Caco-2 (cell line): ENCODE measurements around the gene CAMK2D. TPM values are rescaled to one million over a fixed set of nuclear protein-coding genes. Genes with fewer than 3 reads are reported as not detected.
A peak's percentile ranks its signal among the peaks of the same experiment; 100 is the strongest.

Source experiments
- BruUV-seq: library from RNA; stranded (reverse); fragments of 400-500 nt; replicated peaks from 2 replicates; lab custom pipeline; 2021; lab: Mats Ljungman, UMichigan
- CTCF ChIA-PET: fragments of 300-600 bp; sonication (Branson Sonifier 250); formaldehyde crosslinking; loops from one replicate; lab custom pipeline; 2022; ENCODE audit warnings: antibody characterized with exemption; lab: Charles Lee
- POLR2A ChIA-PET: fragments of 300-600 bp; sonication (Branson Sonifier 250); formaldehyde crosslinking; loops from one replicate; lab custom pipeline; 2022; ENCODE audit warnings: antibody characterized with exemption; lab: Charles Lee
- DNase-seq, 2 experiments: peaks; one replicate each; pipeline versions ENCODE4 v3.0.0 to v3.0.0-alpha.2; 2020 to 2022
- H3K27me3 ChIP-seq: replicated peaks from 2 replicates; pipeline ENCODE4 v1.6.0; 2011; ENCODE audit warnings: low read length; ENCODE audit not compliant: control insufficient read depth, insufficient read depth
- H3K36me3 ChIP-seq: 2 replicates; pipeline ENCODE4 v1.5.1; 2011; ENCODE audit warnings: low read length; ENCODE audit not compliant: control insufficient read depth, insufficient read depth
- H3K4me1 ChIP-seq: fragments of 250-450 bp; sonication (Bioruptor Pico); 2 replicates; pipeline ENCODE4 v1.5.1; 2020; ENCODE audit warnings: mild to moderate bottlenecking
- H3K4me3 ChIP-seq: 2 replicates; pipeline ENCODE4 v1.5.1; 2011; ENCODE audit warnings: low read depth, mild to moderate bottlenecking, control low read depth, low read length
- H3K9me3 ChIP-seq: fragments of 250-450 bp; sonication (Bioruptor Pico); 2 replicates; pipeline ENCODE4 v1.5.1; 2020; ENCODE audit warnings: mild to moderate bottlenecking, moderate library complexity
- H3K27ac Mint-ChIP-seq: one replicate; pipeline ENCODE4 v1.8.0; 2022; ENCODE audit warnings: mixed read lengths; ENCODE audit not compliant: unreplicated experiment
- H3K27me3 Mint-ChIP-seq: one replicate; pipeline ENCODE4 v1.8.0; 2022; ENCODE audit warnings: mixed read lengths; ENCODE audit not compliant: insufficient read depth, unreplicated experiment
- H3K36me3 Mint-ChIP-seq: one replicate; pipeline ENCODE4 v1.8.0; 2022; ENCODE audit warnings: mild to moderate bottlenecking, mixed read lengths; ENCODE audit not compliant: insufficient read depth, unreplicated experiment
- H3K4me1 Mint-ChIP-seq: one replicate; pipeline ENCODE4 v1.8.0; 2022; ENCODE audit warnings: low read depth, mixed read lengths; ENCODE audit not compliant: unreplicated experiment
- H3K4me3 Mint-ChIP-seq: one replicate; pipeline ENCODE4 v1.8.0; 2022; ENCODE audit warnings: mild to moderate bottlenecking, moderate library complexity, mixed read lengths; ENCODE audit not compliant: unreplicated experiment
- H3K9me3 Mint-ChIP-seq: one replicate; pipeline ENCODE4 v1.8.0; 2022; ENCODE audit warnings: mixed read lengths; ENCODE audit not compliant: unreplicated experiment
- CTCF ChIP-seq, 2 experiments: fragments of 200-600 bp in 1 of 2; IDR thresholded peaks; 1 replicate in 1 of 2; 2 replicates in 1 of 2; pipeline versions ENCODE4 v1.5.1 to v1.8.0; 2011 to 2022; ENCODE audit warnings: antibody characterized with exemption in 1 of 2, control low read depth in 1 of 2, inconsistent platforms in 1 of 2, low read depth in 1 of 2, low read length in 1 of 2, mild to moderate bottlenecking in 1 of 2, moderate library complexity in 1 of 2; ENCODE audit not compliant: insufficient read depth in 1 of 2, severe bottlenecking in 1 of 2, unreplicated experiment in 1 of 2
- intact Hi-C: fragments of 100-400 bp; cut with micrococcal nuclease; formaldehyde crosslinking; loops from one replicate; pipeline ENCODE4 v1.10.0; 2022; ENCODE audit not compliant: unreplicated experiment
- total RNA-seq: library from RNA; stranded (reverse); gene quantifications from 2 replicates; pipeline ENCODE4 v1.2.3, GENCODE V29; 2022

Gene CAMK2D
- total RNA-seq, 1 experiment from 2014 or later = 65.6 TPM

DNA sequence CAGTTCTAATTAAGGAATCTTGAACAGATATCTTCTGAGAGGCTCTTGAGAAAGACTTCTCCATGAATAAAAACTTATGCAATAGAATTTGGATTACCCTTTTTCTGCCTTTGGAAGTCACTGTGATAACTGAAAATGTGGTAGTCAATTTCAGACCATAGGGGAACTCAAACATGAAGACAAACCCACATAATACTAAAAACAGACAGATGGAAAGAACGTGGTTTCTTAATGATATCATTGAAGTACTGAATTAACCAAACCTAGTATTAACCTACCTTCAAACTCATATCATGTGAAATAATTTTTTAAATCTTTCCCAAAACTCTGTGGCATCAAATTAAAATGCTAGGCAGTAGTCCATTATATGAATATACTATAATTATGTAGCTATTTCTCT lies 153.5 kb downstream of the CAMK2D start:
- no peaks in the 10 kb centered on the region for H3K36me3 ChIP-seq
- intact Hi-C loops = no loop called here
- H3K4me1 ChIP-seq = peaks cover 5% of the 10 kb centered on the region; the same call in 1 of the 2 replicates
- Mint-ChIP-seq H3K9me3 (no peaks in the 10 kb centered on the region), H3K4me1 (no peaks in the 10 kb centered on the region), H3K4me3 (no peak overlapping the region), H3K27me3 (no peaks in the 10 kb centered on the region), H3K27ac (no peak overlapping the region), H3K36me3 (peaks cover 16% of the 10 kb centered on the region)
- no peak for TF ChIP-seq CTCF (IDR thresholded peaks at IDR 0.05; ENCODE audit: insufficient read depth in 1 of 2, low read depth in 1 of 2, low read length in 1 of 2, severe bottlenecking in 1 of 2, unreplicated experiment in 1 of 2)
- H3K27me3 ChIP-seq = no peaks in the 10 kb centered on the region
- ChIA-PET POLR2A (no interaction called here), CTCF (no interaction called here)
- no peak for DNase-seq
- BruUV-seq = TSS peak; percentile 16
- H3K4me3 ChIP-seq = no peak overlapping the region
- H3K9me3 ChIP-seq = no peaks in the 10 kb centered on the region

DNA sequence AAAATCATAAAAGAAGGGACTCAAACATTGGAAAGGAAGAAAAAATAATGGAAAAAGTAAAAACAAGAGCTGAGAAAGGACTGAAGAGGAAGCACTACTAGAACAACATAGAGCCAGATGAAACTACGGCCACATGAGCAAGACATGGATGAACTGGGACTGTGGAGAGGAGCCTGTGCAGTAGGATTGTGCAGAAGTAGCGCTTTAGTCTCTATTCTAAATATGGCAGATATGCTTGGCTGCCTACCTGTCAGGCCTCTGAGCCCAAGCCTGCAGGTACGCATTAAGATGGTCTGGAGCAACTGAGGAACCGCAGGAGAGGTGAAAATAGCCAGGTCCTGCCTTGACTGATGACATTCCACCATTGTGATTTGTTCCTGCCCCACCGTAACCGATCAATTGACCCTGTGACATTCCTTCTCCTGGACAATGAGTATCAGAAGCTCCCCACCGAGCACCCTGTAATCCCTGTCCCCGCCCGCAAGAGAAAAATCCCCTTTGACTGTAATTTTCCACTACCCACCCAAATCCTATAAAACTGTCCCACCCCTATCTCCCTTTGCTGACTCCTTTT lies 154.3 kb downstream of the CAMK2D start:
- DNase-seq = no peak
- no peak overlapping the region for H3K4me3 ChIP-seq
- no peaks in the 10 kb centered on the region for H3K9me3 ChIP-seq
- Mint-ChIP-seq H3K4me3 (no peak overlapping the region), H3K27ac (no peak overlapping the region), H3K4me1 (peaks cover 7% of the 10 kb centered on the region), H3K9me3 (no peaks in the 10 kb centered on the region), H3K36me3 (peaks cover 16% of the 10 kb centered on the region), H3K27me3 (no peaks in the 10 kb centered on the region)
- BruUV-seq = no TSS peak
- no peaks in the 10 kb centered on the region for H3K36me3 ChIP-seq
- POLR2A ChIA-PET = no interaction called here
- CTCF ChIA-PET = no interaction called here
- peaks cover 8% of the 10 kb centered on the region for H3K4me1 ChIP-seq
- no peak for TF ChIP-seq CTCF (IDR thresholded peaks at IDR 0.05; ENCODE audit: insufficient read depth in 1 of 2, low read depth in 1 of 2, low read length in 1 of 2, severe bottlenecking in 1 of 2, unreplicated experiment in 1 of 2)
- no peaks in the 10 kb centered on the region for H3K27me3 ChIP-seq
- intact Hi-C loops = no loop called here

GRCh38 chr4:113604955-113605354 lies 156.6 kb downstream of the CAMK2D start:
- no peak for TF ChIP-seq CTCF (IDR thresholded peaks at IDR 0.05; ENCODE audit: insufficient read depth in 1 of 2, low read depth in 1 of 2, low read length in 1 of 2, severe bottlenecking in 1 of 2, unreplicated experiment in 1 of 2)
- no peaks in the 10 kb centered on the region for H3K9me3 Mint-ChIP-seq
- peaks cover 7% of the 10 kb centered on the region for H3K4me1 Mint-ChIP-seq
- no peaks in the 10 kb centered on the region for H3K27me3 Mint-ChIP-seq
- no peak overlapping the region for H3K27ac Mint-ChIP-seq
- DNase-seq = no peak
- no peaks in the 10 kb centered on the region for H3K9me3 ChIP-seq
- H3K4me3 Mint-ChIP-seq = no peak overlapping the region
- no TSS peak for BruUV-seq
- ChIA-PET CTCF (no interaction called here), POLR2A (no interaction called here)
- no peaks in the 10 kb centered on the region for H3K27me3 ChIP-seq
- intact Hi-C loops = no loop called here
- no peak overlapping the region for H3K4me3 ChIP-seq
- no peaks in the 10 kb centered on the region for H3K36me3 ChIP-seq
- peaks cover 16% of the 10 kb centered on the region for H3K36me3 Mint-ChIP-seq
- peaks cover 8% of the 10 kb centered on the region for H3K4me1 ChIP-seq
